HepG2 (cell line): ENCODE measurements around the gene VSTM4.

Experiments
- CTCF ChIP-seq: sonication (generic); formaldehyde crosslinking; IDR thresholded peaks from 2 replicates; pipeline ENCODE4 v1.5.0; 2020; ENCODE audit warnings: mild to moderate bottlenecking, missing genetic modification reagents, moderate library complexity
- PREB ChIP-seq: sonication (generic); formaldehyde crosslinking; IDR thresholded peaks from 2 replicates; pipeline ENCODE4 v1.4.0; 2020; ENCODE audit warnings: missing genetic modification reagents
- SNRNP70 ChIP-seq: fragments of 200-400 bp; formaldehyde crosslinking; IDR thresholded peaks from 2 replicates; pipeline ENCODE4 v1.6.1; 2017; ENCODE audit warnings: mild to moderate bottlenecking, low read depth, low read length, moderate library complexity
- ZSCAN31 ChIP-seq: sonication (generic); formaldehyde crosslinking; IDR thresholded peaks from 2 replicates; pipeline ENCODE4 v1.5.0; 2020; ENCODE audit warnings: low read depth, mild to moderate bottlenecking, missing genetic modification reagents

- TF ChIP-seq SNRNP70: no peak
- TF ChIP-seq PREB (CRISPR knock-in tag): no peak
- TF ChIP-seq CTCF (CRISPR knock-in tag): no peak
- no peak for TF ChIP-seq ZSCAN31 (CRISPR knock-in tag)
Observed at GRCh38 chr10:49153115-49153514, 37.8 kb upstream of the VSTM4 start.
